GM12878 (cell line): ENCODE results near the gene IFNA1. TPM values are rescaled to one million over a fixed set of nuclear protein-coding genes. Genes with fewer than 3 reads are reported as not detected.

ENCODE experiments used
- KDM1A ChIP-seq: fragments of 200-600 bp; sonication (generic); IDR thresholded peaks from 2 replicates; pipeline ENCODE4 v1.6.1; 2016; ENCODE audit warnings: borderline replicate concordance
- PAX5 ChIP-seq: IDR thresholded peaks from 2 replicates; pipeline ENCODE4 v1.6.1; 2011; ENCODE audit warnings: low read depth, low read length, borderline replicate concordance
- ZNF384 ChIP-seq: IDR thresholded peaks from 2 replicates; pipeline ENCODE4 v1.6.1; 2012; ENCODE audit warnings: low read depth, mild to moderate bottlenecking, low read length, improper control_type of control experiment, borderline replicate concordance
- polyA plus RNA-seq, 11 experiments: library from polyadenylated mRNA; depleted of rRNA in 4 of 11; unstranded in 6 of 11; stranded (reverse) in 5 of 11; fragments of >200 nt; fragmentation: Nextera tagmentation in 4 of 11; fragmentation: Illumina TruSeq in 1 of 11; extraction: Ambion mirVana in 4 of 11; extraction: Trizol in 1 of 11; gene quantifications; 1 replicate in 1 of 11; 2 replicates in 10 of 11; pipeline versions ENCODE4 v1.2.1 to v1.2.3, GENCODE V29; 2011 to 2016; ENCODE audit warnings: inconsistent platforms in 2 of 11, missing spikeins in 2 of 11, low read depth in 1 of 11
- total RNA-seq, 4 experiments: library from RNA; depleted of rRNA in 3 of 4; stranded (reverse); fragments of >200 nt in 3 of 4; fragmentation: Illumina TruSeq in 1 of 4; extraction: Trizol in 1 of 4; gene quantifications; 2 replicates each; pipeline versions ENCODE4 v1.2.1 to v1.2.3, GENCODE V29; 2013 to 2021
- TF ChIP-seq, protein P1 (sequence below): IDR thresholded peaks from 2 replicates; pipeline ENCODE4 v1.6.1; 2012; ENCODE audit warnings: improper control_type of control experiment, low read depth, low read length; ENCODE audit not compliant: insufficient replicate concordance
- TF ChIP-seq, protein P2 (sequence below): IDR thresholded peaks from 2 replicates; pipeline ENCODE4 v1.6.1; 2012; ENCODE audit warnings: low read depth, low read length, improper control_type of control experiment

IFNA1 gene
- total and polyA plus RNA-seq, 10 of the 15 experiments (the other 5 are each of a cell fraction or from before 2014, with no cell fraction given) = not detected

DNA sequence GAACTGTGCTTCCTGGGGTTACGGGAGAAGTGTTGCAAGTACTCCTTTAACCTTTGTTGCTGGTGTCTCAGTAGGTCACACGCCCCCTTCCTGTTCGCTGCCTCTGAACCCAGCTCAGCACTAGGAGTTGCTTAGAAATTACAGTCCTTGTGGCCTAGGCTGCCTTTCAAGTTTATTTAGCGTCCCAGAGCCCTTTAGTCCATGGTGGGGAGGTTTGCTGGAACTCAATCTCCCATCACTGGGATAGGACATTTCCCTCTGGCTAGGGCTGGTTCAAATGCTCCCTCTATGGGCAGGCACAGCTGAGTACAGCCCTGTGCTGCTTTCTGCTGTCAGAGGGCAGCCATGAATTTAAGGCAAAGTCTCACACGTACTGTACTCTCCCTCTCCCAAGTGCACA is 26.6 kb upstream of the IFNA1 start (continued):
- TF ChIP-seq, protein P1, sequence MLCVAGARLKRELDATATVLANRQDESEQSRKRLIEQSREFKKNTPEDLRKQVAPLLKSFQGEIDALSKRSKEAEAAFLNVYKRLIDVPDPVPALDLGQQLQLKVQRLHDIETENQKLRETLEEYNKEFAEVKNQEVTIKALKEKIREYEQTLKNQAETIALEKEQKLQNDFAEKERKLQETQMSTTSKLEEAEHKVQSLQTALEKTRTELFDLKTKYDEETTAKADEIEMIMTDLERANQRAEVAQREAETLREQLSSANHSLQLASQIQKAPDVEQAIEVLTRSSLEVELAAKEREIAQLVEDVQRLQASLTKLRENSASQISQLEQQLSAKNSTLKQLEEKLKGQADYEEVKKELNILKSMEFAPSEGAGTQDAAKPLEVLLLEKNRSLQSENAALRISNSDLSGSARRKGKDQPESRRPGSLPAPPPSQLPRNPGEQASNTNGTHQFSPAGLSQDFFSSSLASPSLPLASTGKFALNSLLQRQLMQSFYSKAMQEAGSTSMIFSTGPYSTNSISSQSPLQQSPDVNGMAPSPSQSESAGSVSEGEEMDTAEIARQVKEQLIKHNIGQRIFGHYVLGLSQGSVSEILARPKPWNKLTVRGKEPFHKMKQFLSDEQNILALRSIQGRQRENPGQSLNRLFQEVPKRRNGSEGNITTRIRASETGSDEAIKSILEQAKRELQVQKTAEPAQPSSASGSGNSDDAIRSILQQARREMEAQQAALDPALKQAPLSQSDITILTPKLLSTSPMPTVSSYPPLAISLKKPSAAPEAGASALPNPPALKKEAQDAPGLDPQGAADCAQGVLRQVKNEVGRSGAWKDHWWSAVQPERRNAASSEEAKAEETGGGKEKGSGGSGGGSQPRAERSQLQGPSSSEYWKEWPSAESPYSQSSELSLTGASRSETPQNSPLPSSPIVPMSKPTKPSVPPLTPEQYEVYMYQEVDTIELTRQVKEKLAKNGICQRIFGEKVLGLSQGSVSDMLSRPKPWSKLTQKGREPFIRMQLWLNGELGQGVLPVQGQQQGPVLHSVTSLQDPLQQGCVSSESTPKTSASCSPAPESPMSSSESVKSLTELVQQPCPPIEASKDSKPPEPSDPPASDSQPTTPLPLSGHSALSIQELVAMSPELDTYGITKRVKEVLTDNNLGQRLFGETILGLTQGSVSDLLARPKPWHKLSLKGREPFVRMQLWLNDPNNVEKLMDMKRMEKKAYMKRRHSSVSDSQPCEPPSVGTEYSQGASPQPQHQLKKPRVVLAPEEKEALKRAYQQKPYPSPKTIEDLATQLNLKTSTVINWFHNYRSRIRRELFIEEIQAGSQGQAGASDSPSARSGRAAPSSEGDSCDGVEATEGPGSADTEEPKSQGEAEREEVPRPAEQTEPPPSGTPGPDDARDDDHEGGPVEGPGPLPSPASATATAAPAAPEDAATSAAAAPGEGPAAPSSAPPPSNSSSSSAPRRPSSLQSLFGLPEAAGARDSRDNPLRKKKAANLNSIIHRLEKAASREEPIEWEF = no peak
- TF ChIP-seq KDM1A (no peak), ZNF384 (no peak), PAX5 (no peak)
- TF ChIP-seq, protein P2, sequence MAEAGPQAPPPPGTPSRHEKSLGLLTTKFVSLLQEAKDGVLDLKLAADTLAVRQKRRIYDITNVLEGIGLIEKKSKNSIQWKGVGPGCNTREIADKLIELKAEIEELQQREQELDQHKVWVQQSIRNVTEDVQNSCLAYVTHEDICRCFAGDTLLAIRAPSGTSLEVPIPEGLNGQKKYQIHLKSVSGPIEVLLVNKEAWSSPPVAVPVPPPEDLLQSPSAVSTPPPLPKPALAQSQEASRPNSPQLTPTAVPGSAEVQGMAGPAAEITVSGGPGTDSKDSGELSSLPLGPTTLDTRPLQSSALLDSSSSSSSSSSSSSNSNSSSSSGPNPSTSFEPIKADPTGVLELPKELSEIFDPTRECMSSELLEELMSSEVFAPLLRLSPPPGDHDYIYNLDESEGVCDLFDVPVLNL = no peak
